Hepatocyte (in vitro differentiated cells): Measurements from ENCODE around the gene EEF1G.

Experiments
- CTCF ChIP-seq: fragments of 200-600 bp; sonication (generic); IDR thresholded peaks from 2 replicates; pipeline ENCODE4 v1.5.1; 2016; ENCODE audit warnings: antibody characterized with exemption, mild to moderate bottlenecking; ENCODE audit not compliant: poor library complexity
- EZH2phosphoT487 ChIP-seq: fragments of 200-600 bp; sonication (generic); IDR thresholded peaks from one replicate; pipeline ENCODE4 v1.6.1; 2018; ENCODE audit warnings: antibody characterized with exemption, mild to moderate bottlenecking, low read depth, moderate library complexity; ENCODE audit not compliant: unreplicated experiment, severe bottlenecking

- TF ChIP-seq CTCF (no peak), EZH2phosphoT487 (no peak)
These were observed 38.1 kb upstream of the EEF1G start for GRCh38 chr11:62611705-62612365.
